HL-60 (cell line): ENCODE measurements around the gene FBXO27.

ENCODE experiments used
- GABPA ChIP-seq: IDR thresholded peaks from 2 replicates; pipeline ENCODE4 v1.6.1; 2012; ENCODE audit warnings: low read depth
- POLR2AphosphoS5 ChIP-seq: IDR thresholded peaks from 2 replicates; pipeline ENCODE4 v1.6.1; 2012; ENCODE audit warnings: low read depth
- SPI1 ChIP-seq: IDR thresholded peaks from 2 replicates; pipeline ENCODE4 v1.6.1; 2012; ENCODE audit warnings: low read depth, mild to moderate bottlenecking, borderline replicate concordance
- TF ChIP-seq, protein P1 (sequence below): IDR thresholded peaks from one replicate; pipeline ENCODE4 v1.5.1; 2011; ENCODE audit warnings: low read length, control low read depth, inconsistent platforms; ENCODE audit not compliant: insufficient read depth
- TF ChIP-seq, protein P2 (sequence below): IDR thresholded peaks from 2 replicates; pipeline ENCODE4 v1.6.1; 2012; ENCODE audit warnings: low read depth; ENCODE audit not compliant: insufficient replicate concordance

DNA sequence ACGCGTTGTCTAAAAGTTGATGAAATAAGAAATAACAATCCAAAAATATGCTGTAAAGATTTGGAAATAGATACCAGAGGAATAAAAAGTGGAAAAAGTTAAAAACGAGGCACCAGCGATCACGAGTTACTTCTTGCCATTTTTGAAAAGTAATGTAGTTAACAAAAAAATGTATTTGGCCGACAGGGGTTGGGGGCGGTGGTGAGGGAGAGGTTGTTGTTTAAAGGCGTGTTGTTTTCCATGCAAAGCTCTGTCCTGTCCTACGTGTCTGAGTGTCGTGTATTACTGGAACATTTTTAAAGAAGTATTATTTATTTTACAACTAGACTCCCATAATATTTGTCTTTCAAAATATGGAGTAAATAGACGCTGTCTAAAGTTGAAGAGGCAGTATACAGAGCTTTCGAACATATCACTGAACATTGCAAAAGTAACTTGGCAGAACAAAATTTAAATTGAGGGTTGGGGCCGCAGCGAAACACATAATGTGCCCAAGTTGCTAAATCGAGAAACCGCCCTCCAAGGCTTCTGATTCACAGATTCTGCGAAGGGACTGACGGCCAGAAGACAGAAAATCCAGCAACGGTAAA is 57.6 kb downstream of the FBXO27 start:
- TF ChIP-seq, protein P1, sequence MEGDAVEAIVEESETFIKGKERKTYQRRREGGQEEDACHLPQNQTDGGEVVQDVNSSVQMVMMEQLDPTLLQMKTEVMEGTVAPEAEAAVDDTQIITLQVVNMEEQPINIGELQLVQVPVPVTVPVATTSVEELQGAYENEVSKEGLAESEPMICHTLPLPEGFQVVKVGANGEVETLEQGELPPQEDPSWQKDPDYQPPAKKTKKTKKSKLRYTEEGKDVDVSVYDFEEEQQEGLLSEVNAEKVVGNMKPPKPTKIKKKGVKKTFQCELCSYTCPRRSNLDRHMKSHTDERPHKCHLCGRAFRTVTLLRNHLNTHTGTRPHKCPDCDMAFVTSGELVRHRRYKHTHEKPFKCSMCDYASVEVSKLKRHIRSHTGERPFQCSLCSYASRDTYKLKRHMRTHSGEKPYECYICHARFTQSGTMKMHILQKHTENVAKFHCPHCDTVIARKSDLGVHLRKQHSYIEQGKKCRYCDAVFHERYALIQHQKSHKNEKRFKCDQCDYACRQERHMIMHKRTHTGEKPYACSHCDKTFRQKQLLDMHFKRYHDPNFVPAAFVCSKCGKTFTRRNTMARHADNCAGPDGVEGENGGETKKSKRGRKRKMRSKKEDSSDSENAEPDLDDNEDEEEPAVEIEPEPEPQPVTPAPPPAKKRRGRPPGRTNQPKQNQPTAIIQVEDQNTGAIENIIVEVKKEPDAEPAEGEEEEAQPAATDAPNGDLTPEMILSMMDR, result no peak
- no peak for TF ChIP-seq GABPA
- TF ChIP-seq, protein P2, sequence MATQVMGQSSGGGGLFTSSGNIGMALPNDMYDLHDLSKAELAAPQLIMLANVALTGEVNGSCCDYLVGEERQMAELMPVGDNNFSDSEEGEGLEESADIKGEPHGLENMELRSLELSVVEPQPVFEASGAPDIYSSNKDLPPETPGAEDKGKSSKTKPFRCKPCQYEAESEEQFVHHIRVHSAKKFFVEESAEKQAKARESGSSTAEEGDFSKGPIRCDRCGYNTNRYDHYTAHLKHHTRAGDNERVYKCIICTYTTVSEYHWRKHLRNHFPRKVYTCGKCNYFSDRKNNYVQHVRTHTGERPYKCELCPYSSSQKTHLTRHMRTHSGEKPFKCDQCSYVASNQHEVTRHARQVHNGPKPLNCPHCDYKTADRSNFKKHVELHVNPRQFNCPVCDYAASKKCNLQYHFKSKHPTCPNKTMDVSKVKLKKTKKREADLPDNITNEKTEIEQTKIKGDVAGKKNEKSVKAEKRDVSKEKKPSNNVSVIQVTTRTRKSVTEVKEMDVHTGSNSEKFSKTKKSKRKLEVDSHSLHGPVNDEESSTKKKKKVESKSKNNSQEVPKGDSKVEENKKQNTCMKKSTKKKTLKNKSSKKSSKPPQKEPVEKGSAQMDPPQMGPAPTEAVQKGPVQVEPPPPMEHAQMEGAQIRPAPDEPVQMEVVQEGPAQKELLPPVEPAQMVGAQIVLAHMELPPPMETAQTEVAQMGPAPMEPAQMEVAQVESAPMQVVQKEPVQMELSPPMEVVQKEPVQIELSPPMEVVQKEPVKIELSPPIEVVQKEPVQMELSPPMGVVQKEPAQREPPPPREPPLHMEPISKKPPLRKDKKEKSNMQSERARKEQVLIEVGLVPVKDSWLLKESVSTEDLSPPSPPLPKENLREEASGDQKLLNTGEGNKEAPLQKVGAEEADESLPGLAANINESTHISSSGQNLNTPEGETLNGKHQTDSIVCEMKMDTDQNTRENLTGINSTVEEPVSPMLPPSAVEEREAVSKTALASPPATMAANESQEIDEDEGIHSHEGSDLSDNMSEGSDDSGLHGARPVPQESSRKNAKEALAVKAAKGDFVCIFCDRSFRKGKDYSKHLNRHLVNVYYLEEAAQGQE, result no peak
- TF ChIP-seq POLR2AphosphoS5, result no peak
- no peak for TF ChIP-seq SPI1
